ENCODE data around the gene PRPF6.

The PRPF6 gene

GRCh38 chr20:64021124-64021975 lies 40.4 kb downstream of the PRPF6 start:
- no peak for DNase-seq

GRCh38 chr20:64022671-64023360 lies 41.9 kb downstream of the PRPF6 start:
- DNase-seq: no peak

- no peak for DNase-seq
Observed at GRCh38 chr20:64023361-64024140, 42.6 kb downstream of the PRPF6 start.

- no peak for DNase-seq
Observed at GRCh38 chr20:64024141-64024990, 43.4 kb downstream of the PRPF6 start.

- DNase-seq: no peak
Observed at GRCh38 chr20:64025101-64025825, 44.3 kb downstream of the PRPF6 start.

GRCh38 chr20:64025826-64026412 lies 45.0 kb downstream of the PRPF6 start:
- no peak for DNase-seq

GRCh38 chr20:64027981-64028685 lies 47.2 kb downstream of the PRPF6 start:
- no peak for DNase-seq

GRCh38 chr20:64029293-64030117 lies 48.6 kb downstream of the PRPF6 start:
- no peak for DNase-seq

- DNase-seq: no peak
Observed at GRCh38 chr20:64030371-64031134, 49.6 kb downstream of the PRPF6 start.

- DNase-seq: no peak
Observed at GRCh38 chr20:64031822-64032314, 50.9 kb downstream of the PRPF6 start.

GRCh38 chr20:64032706-64033624 lies 52.0 kb downstream of the PRPF6 start:
- no peak for DNase-seq

GRCh38 chr20:64033981-64034493 lies 53.1 kb downstream of the PRPF6 start:
- DNase-seq: no peak

- DNase-seq: no peak
Observed at GRCh38 chr20:64035066-64035932, 54.4 kb downstream of the PRPF6 start.

- DNase-seq: no peak
Observed at GRCh38 chr20:64035933-64036345, 55.0 kb downstream of the PRPF6 start, which contains the start of gene C20orf204. Gene C20orf204 (plus strand): TSS chr20:64036182. CDS start chr20:64036324, 142 bp downstream.

GRCh38 chr20:64036346-64037198 lies 55.6 kb downstream of the PRPF6 start:
- no peak for DNase-seq
